ENCODE measurements around the gene SLC2A9. TPM values are rescaled to one million over a fixed set of nuclear protein-coding genes. Genes with fewer than 3 reads are reported as not detected.

Gene SLC2A9
- total RNA-seq, 2 experiments from 2014 or later, result 0.39 to 0.76 TPM

DNA sequence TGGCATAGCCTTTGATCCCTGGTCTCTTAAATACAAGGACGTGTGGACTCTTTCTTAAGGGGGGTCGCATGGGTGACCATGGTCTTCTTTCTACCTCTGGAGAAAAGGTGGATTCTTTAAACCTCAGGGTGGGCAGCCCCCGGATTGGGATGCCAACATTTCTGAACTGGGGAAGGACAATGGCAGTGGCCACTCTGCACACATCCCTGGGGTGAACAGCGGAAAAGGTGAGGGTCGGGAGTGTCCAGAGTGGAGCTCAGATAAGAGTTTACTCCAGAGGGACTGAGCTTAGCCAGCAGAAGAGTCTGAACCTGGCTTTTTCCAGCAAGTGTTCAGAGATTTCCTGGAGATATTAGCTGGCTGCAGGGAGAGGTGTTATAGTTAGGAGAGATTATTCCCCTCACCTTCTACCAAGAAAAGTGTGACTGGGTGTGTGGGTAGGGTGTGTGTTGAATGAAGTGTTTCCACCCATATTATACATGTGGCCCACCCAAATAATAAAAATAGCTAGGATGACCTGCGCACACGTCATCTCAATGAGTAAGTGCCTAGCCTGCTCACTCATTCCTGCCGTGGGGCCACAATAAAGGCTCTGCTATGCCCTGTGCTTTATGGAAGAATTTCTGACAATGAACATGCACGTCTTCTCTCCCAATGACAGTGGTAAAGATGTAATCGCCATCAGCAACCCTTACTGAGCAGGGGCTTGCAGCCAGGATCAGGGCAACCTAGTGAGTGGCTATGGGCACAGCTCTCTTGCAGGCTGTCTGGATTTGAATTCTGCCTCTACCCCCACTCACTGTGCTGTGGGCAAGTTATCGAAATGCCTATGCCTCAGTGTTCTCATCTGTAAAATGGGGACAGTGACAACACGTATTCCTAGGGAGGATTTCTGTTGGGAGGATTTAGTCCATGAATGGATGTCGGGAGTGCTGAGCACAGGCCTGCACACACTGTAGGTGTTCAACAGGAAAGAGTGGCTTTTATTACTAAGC, 76.6 kb downstream of the SLC2A9 start:
- ChIA-PET CTCF (no interaction called here), POLR2A (no interaction called here)
- intact Hi-C loops (cut with DNase I, micrococcal nuclease), result no loop called here

DNA sequence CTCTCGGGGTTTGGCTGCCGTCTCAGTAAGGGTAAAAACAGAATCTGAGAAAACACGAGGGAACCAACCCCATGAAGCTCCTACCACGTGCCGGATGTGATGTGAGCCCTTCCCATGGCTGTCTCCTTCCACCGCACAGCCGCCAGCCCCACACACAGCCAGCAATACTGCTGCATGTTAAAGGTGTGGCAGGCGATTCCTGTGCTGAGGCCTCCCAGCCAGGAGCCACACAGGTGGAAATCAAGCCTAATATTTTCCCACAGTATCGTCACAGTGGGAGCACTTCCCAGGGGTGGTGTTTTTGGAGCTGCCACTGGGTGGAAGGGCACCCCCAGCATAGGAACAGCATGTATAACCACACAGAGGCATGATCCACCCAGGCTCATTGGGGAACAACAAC, 77.5 kb downstream of the SLC2A9 start:
- intact Hi-C loops (cut with DNase I, micrococcal nuclease), result no loop called here
- no peak for DNase-seq
- Mint-ChIP-seq H3K4me3 (no peak overlapping the region), H3K36me3 (ENCODE audit: low read depth) (no peaks in the 10 kb centered on the region), H3K27me3 (no peaks in the 10 kb centered on the region), H3K9me3 (ENCODE audit: low read depth) (no peaks in the 10 kb centered on the region), H3K27ac (no peak overlapping the region), H3K4me1 (no peaks in the 10 kb centered on the region)
- ATAC-seq, result no peak
- CTCF ChIA-PET, result no interaction called here
- POLR2A ChIA-PET, result no interaction called here

More for the DNA sequence above, 76.6 kb downstream of the SLC2A9 start:
- ATAC-seq (no peak), DNase-seq (no peak)
- Mint-ChIP-seq H3K9me3 (ENCODE audit: low read depth) (no peaks in the 10 kb centered on the region), H3K27me3 (no peaks in the 10 kb centered on the region), H3K4me1 (no peaks in the 10 kb centered on the region), H3K36me3 (ENCODE audit: low read depth) (no peaks in the 10 kb centered on the region), H3K27ac (no peak overlapping the region), H3K4me3 (no peak overlapping the region)

DNA sequence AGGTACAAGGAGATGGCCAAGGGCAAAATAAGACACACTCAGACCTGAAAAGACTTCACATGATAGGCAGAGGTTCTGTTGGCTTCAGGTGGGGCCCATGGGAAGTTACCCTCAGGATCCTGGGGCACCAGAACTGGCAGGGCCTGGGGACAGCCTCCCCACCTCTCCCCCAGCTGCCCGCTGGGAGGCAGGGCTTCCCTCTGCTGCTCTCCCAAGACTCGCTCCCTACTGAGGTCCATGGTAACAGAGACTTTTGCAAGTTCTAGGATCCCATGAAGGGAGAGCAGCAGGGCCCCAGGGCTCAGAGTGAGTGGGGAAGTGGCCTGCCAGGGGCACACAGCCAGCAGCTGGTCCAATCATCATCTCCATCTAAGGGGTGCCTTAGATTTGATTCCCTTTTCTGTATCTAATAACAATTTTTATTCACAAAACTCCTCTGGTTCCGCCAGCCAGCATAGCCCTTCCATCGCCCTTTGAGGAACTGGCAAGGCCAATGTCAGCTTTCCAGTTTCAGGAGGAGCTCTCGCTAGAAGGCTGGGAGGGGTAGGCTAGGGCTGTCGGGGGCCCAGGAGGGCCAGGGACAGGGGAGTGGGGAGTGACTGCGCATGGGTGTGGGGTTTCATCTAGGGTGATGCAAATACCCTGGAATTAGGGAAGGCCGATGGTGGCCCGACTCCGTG, 78.2 kb downstream of the SLC2A9 start:
- intact Hi-C loops (cut with DNase I, micrococcal nuclease), result no loop called here
- Mint-ChIP-seq H3K9me3 (ENCODE audit: low read depth) (no peaks in the 10 kb centered on the region), H3K4me1 (no peaks in the 10 kb centered on the region), H3K27ac (no peak overlapping the region), H3K27me3 (no peaks in the 10 kb centered on the region), H3K4me3 (no peak overlapping the region), H3K36me3 (ENCODE audit: low read depth) (no peaks in the 10 kb centered on the region)
- ATAC-seq (no peak), DNase-seq (no peak)
- CTCF ChIA-PET, result interaction anchor here (0.6 kb wide), 1 partner anchor 74 kb away, joined by 3 read pairs; no protein-coding TSS in a partner anchor
- POLR2A ChIA-PET, result no interaction called here

DNA sequence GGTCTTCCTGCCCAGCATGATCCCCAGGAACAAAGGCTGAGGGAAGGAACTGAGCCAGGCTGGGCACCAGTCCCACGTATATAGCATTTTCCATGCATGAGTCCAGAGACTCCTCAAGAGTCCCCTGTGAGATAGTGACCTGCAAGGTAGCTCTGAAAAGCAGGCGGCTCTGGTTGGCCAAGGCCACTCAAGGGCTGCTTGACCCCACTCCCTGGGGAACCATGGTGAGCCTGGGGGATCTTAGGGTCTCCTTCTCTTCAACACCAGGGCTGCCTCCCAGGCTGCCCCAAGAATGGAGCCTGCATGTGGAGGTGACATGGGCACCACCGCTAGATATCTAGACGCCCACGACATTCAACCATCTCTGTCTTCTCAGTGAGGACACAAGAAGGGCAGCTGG, 79.2 kb downstream of the SLC2A9 start:
- H3K27me3 Mint-ChIP-seq, result no peaks in the 10 kb centered on the region
- no peaks in the 10 kb centered on the region for H3K4me1 Mint-ChIP-seq
- CTCF ChIA-PET, result no interaction called here

DNA sequence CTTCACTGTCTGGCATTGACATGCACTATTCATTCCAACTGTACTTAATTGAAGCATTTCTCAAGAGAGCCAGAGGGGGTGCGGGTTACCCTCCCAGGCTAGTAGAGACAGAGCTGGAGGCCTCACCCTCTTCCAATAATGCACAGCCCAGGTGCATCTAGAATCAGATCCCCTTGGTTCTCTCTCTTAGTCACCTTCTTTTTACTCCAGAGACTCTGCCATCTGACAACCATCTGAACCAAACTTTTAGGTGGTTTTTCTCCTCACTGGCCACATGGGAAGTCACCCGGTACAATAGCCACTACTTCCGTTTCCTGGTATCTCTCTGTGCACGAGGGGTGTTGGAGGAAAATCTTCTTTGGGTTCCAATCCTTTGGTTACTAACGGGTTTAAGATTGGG, 81.3 kb downstream of the SLC2A9 start:
- Mint-ChIP-seq H3K27me3 (no peaks in the 10 kb centered on the region), H3K27ac (no peak overlapping the region), H3K36me3 (ENCODE audit: low read depth) (no peaks in the 10 kb centered on the region), H3K9me3 (ENCODE audit: low read depth) (no peaks in the 10 kb centered on the region), H3K4me3 (no peak overlapping the region), H3K4me1 (no peaks in the 10 kb centered on the region)
- DNase-seq (no peak), ATAC-seq (no peak)
- intact Hi-C loops (cut with DNase I, micrococcal nuclease), result no loop called here
- ChIA-PET CTCF (interaction anchor here (1.0 kb wide), 1 partner anchor 9 kb away, joined by 5 read pairs; no protein-coding TSS in a partner anchor), POLR2A (no interaction called here)

More for the DNA sequence above, 79.2 kb downstream of the SLC2A9 start:
- DNase-seq (no peak), ATAC-seq (no peak)
- Mint-ChIP-seq H3K9me3 (ENCODE audit: low read depth) (no peaks in the 10 kb centered on the region), H3K4me3 (no peak overlapping the region), H3K27ac (no peak overlapping the region), H3K36me3 (ENCODE audit: low read depth) (no peaks in the 10 kb centered on the region)
- intact Hi-C loops (cut with DNase I, micrococcal nuclease), result no loop called here
- POLR2A ChIA-PET, result no interaction called here

DNA sequence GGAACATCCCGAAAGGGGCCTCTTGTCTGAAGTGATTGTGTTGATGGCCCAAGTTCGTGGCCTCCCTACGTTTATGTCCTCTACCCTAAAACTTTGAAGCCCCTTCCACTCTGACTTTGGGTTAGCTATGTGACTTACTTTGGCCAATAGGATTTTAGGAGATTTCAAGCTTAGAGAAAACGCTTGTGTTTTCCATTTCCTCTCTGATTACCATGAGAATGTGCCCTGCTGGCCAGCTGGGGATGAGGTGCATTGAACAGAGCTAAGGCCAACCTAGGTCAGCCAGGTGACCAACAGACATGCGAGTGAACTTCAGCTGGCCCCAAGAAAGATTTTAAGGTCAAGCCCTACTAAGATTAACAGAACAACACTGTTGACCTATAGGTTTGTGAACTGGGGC, 82.4 kb downstream of the SLC2A9 start:
- H3K36me3 Mint-ChIP-seq (ENCODE audit: low read depth), result no peaks in the 10 kb centered on the region
- no peak for ATAC-seq
- CTCF ChIA-PET, result no interaction called here
- POLR2A ChIA-PET, result no interaction called here
- no peaks in the 10 kb centered on the region for H3K4me1 Mint-ChIP-seq
- no peaks in the 10 kb centered on the region for H3K9me3 Mint-ChIP-seq (ENCODE audit: low read depth)
- H3K4me3 Mint-ChIP-seq, result no peak overlapping the region
- no peak for DNase-seq
- H3K27ac Mint-ChIP-seq, result no peak overlapping the region
- intact Hi-C loops (cut with DNase I, micrococcal nuclease), result no loop called here
- no peaks in the 10 kb centered on the region for H3K27me3 Mint-ChIP-seq

DNA sequence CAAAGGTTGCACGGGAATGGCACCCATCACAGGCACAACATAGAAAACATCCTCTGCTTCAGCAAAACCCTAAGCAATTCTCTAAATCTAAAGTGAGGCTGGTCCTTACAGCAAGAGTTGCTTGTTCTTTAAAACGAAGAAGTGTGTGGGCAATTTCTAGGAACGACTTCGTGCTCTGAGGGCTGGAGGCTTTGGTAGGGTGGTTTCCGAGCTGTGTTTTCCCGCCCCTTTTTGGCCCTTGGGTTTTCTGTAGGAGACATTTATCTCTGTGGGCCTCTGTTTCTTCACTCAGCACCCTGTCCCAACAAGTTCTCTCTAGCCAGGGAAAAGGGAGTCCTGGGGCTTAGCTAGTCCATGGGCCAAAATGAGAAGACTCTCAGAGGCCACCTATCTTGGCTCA, 84.2 kb downstream of the SLC2A9 start:
- H3K27ac Mint-ChIP-seq, result no peak overlapping the region

DNA sequence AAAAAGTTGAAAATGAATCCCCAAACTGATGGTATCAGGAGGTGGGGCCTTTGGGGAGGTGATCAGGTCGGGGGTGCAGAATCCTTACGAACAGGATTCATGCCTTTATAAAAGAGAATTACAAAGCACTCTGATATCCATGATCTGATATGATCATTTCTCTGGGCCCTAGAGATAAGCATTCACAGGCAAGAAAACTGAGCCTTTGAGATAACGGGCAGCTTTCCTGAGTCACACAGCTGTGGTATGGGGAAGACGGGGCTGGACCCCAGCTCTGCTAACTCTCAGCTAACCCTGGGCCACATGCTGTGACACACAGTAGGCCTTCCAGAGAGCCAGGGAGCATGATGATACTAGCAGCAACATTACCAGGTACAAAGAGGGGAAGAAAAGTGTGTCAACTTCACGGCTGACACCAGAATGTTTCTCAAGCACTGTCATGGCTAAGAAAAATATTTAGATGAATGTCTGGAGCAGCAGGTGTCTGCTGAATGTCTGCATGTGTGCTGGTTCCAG, 85.1 kb downstream of the SLC2A9 start:
- intact Hi-C loops (cut with DNase I, micrococcal nuclease), result no loop called here
- ChIA-PET POLR2A (no interaction called here), CTCF (no interaction called here)
- ATAC-seq (no peak), DNase-seq (no peak)
- Mint-ChIP-seq H3K27me3 (no peaks in the 10 kb centered on the region), H3K4me1 (no peaks in the 10 kb centered on the region), H3K4me3 (no peak overlapping the region), H3K36me3 (ENCODE audit: low read depth) (no peaks in the 10 kb centered on the region), H3K27ac (no peak overlapping the region), H3K9me3 (ENCODE audit: low read depth) (no peaks in the 10 kb centered on the region)

More for the DNA sequence above, 84.2 kb downstream of the SLC2A9 start:
- H3K9me3 Mint-ChIP-seq (ENCODE audit: low read depth), result no peaks in the 10 kb centered on the region
- no peak for ATAC-seq
- POLR2A ChIA-PET, result no interaction called here
- no peaks in the 10 kb centered on the region for H3K27me3 Mint-ChIP-seq
- CTCF ChIA-PET, result no interaction called here
- intact Hi-C loops (cut with DNase I, micrococcal nuclease), result no loop called here
- H3K4me1 Mint-ChIP-seq, result no peaks in the 10 kb centered on the region
- no peak overlapping the region for H3K4me3 Mint-ChIP-seq
- DNase-seq, result no peak
- no peaks in the 10 kb centered on the region for H3K36me3 Mint-ChIP-seq (ENCODE audit: low read depth)

DNA sequence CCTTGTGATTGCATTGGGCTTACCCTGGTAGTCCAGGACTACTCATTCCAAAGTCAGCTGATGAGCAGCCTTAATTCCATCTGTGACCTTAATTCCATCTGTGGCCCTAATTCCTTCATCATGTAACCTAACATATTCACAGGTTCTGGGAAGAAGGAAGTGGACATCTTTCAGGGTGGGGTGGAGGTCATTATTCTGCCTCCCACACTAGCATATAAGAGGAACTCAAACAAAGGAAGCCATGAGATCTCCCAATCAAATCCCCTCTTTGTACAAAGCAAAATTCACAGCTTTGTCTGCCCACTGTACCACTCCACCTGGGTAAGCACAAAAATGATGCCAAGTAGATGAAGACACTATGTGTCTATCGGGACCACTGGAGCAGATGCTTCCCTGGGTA, 87.3 kb downstream of the SLC2A9 start:
- intact Hi-C loops (cut with DNase I, micrococcal nuclease), result no loop called here
- ChIA-PET POLR2A (no interaction called here), CTCF (interaction anchor here (0.6 kb wide), 1 partner anchor 173 kb away, joined by 5 read pairs; no protein-coding TSS in a partner anchor)
- H3K27me3 Mint-ChIP-seq, result no peaks in the 10 kb centered on the region
- H3K36me3 Mint-ChIP-seq (ENCODE audit: low read depth), result no peaks in the 10 kb centered on the region
- H3K4me3 Mint-ChIP-seq, result no peak overlapping the region
- DNase-seq (no peak), ATAC-seq (no peak)
- H3K9me3 Mint-ChIP-seq (ENCODE audit: low read depth), result no peaks in the 10 kb centered on the region
- no peak overlapping the region for H3K27ac Mint-ChIP-seq
- no peaks in the 10 kb centered on the region for H3K4me1 Mint-ChIP-seq

DNA sequence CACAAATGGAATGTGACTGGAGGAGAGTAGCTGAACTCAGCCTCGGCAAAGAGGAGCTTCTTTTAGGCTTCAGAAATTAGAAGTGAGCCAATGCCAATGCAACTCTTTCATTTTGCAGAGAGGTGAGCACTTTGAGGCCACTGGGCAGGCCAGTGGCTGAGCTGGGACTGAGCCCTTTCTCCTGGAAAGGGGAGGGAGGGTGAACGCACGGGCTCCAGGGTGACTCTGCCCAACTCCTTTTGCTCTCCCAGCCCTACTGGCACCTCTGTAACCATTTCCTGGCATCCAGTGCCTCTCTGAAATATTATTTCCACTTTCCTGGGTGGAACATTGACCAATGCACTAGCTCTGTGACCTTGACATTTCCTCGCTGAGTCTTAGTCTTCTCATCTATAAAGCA, 88.1 kb downstream of the SLC2A9 start:
- Mint-ChIP-seq H3K4me3 (no peak overlapping the region), H3K27ac (no peak overlapping the region), H3K9me3 (ENCODE audit: low read depth) (no peaks in the 10 kb centered on the region), H3K36me3 (ENCODE audit: low read depth) (no peaks in the 10 kb centered on the region), H3K4me1 (no peaks in the 10 kb centered on the region), H3K27me3 (no peaks in the 10 kb centered on the region)
- ChIA-PET POLR2A (no interaction called here), CTCF (interaction anchor here (0.6 kb wide), 1 partner anchor 172 kb away, joined by 5 read pairs; no protein-coding TSS in a partner anchor)
- no peak for ATAC-seq
- intact Hi-C loops (cut with DNase I, micrococcal nuclease), result no loop called here
- DNase-seq, result no peak

DNA sequence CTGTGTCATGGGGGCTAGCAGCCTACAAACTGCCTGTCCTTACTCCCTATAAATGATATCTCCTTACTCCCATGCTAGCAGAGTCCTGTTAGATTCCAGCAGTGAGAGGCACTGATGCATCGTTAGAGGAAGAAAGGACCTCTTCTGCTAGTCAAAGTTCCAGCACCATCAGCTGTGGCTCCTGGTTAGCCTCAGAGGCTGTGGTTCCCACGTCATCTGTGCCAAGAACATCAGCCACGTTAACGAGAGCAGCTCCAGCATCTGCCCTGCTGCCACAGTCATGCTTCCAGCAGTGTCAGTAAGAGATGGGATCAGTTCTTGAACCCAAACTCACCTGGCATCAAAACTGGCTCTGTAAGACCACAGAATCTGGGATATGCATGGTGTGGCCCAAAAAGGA, 88.5 kb downstream of the SLC2A9 start:
- ATAC-seq (no peak), DNase-seq (no peak)
- intact Hi-C loops (cut with DNase I, micrococcal nuclease), result no loop called here
- H3K27ac Mint-ChIP-seq, result no peak overlapping the region
- H3K4me3 Mint-ChIP-seq, result no peak overlapping the region
- H3K4me1 Mint-ChIP-seq, result no peaks in the 10 kb centered on the region
- H3K9me3 Mint-ChIP-seq (ENCODE audit: low read depth), result no peaks in the 10 kb centered on the region
- no peaks in the 10 kb centered on the region for H3K27me3 Mint-ChIP-seq
- no peaks in the 10 kb centered on the region for H3K36me3 Mint-ChIP-seq (ENCODE audit: low read depth)
- POLR2A ChIA-PET, result no interaction called here
- CTCF ChIA-PET, result no interaction called here

DNA sequence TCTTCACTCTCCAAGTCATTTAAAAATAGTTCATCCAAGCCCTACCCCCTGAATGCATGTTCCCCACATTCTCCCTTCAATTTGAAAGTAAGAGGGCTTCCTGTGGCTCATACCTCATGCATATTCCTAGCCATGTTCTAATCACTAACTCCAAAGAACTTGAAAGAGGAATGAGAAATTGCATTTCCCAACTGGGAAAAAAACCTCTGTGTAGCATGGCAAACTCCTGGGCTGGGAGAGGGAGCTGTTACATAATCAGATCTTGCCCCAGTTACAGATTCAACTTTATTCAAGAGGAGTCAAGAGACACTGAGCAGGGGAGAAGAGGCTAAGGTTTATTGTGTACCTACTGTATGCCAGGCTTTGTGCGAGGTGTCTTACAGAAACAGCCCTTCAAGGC, 90.2 kb downstream of the SLC2A9 start:
- intact Hi-C loops (cut with DNase I, micrococcal nuclease), result no loop called here
- Mint-ChIP-seq H3K4me1 (no peaks in the 10 kb centered on the region), H3K4me3 (no peak overlapping the region), H3K36me3 (ENCODE audit: low read depth) (no peaks in the 10 kb centered on the region), H3K27ac (no peak overlapping the region), H3K27me3 (no peaks in the 10 kb centered on the region), H3K9me3 (ENCODE audit: low read depth) (no peaks in the 10 kb centered on the region)
- ATAC-seq (no peak), DNase-seq (no peak)
- CTCF ChIA-PET, result interaction anchor here (1.0 kb wide), 1 partner anchor 9 kb away, joined by 5 read pairs; no protein-coding TSS in a partner anchor
- POLR2A ChIA-PET, result no interaction called here

Data from activated CD4-positive, alpha-beta T cell treated with anti-CD3 and anti-CD28 coated beads for 36 hours (primary cell).